ENCODE results near the gene BABAM2.

GRCh38 chr2:28182348-28182747 lies 291.8 kb downstream of the BABAM2 start:
- no peak for TF ChIP-seq CTCF (IDR thresholded peaks at IDR 0.05)
- TF ChIP-seq POLR2A (IDR thresholded peaks at IDR 0.05): no peak

All from Peyer's patch (tissue), 4 donors.